SIG-M5 treated with dmso at 0.1 percent for 504 hours (cell line): ENCODE data around the gene CGNL1.

Experiments used
- DNase-seq: peaks from one replicate; lab custom pipeline; 2025; ENCODE audit not compliant: unreplicated experiment; lab: John Stamatoyannopoulos, UW

CGNL1 gene

DNA sequence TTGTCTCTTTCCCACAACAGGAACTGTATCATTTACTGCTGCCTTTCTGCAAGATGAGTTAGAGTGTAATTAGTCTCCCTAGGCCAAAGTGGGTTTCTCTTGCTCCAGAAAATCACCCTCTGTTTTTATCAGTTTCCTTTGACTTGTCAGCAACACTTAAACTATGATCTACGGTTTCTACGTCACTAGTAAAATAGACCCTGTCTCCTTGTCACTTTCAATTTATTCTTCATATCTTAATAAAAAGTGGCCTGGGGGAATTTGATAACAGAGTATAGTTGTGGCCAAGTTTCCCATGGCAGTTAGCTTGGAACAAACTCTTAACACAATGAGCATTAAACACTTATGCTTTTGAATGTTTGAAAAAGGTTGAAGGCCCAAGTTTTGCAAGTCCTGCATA, 79.6 kb downstream of the CGNL1 start:
- DNase-seq: no peak

- DNase-seq: no peak
Observed at GRCh38 chr15:57456559-57456958, 80.3 kb downstream of the CGNL1 start.

DNA sequence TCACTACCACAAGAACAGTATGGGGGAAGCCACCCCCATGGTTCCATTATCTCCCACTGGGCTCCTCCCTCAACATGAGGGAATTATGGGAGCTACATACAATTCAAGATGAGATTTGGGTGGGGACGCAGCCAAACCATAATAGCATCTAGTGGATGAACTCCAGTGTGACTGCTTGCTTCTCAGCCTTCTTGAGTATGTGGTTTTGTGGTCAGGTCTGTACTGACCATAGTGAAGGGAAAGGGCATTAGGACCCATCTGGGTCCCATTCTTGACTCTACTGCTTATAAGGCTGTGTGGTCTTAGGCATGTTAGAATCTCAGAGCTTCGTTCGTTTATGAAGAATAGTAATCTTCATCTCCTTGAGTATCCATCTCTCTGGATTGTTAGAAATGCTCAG, 81.4 kb downstream of the CGNL1 start:
- DNase-seq: no peak

GRCh38 chr15:57458356-57458781, 82.1 kb downstream of the CGNL1 start:
- DNase-seq: no peak

GRCh38 chr15:57460208-57460816, 84.0 kb downstream of the CGNL1 start:
- DNase-seq: no peak

DNA sequence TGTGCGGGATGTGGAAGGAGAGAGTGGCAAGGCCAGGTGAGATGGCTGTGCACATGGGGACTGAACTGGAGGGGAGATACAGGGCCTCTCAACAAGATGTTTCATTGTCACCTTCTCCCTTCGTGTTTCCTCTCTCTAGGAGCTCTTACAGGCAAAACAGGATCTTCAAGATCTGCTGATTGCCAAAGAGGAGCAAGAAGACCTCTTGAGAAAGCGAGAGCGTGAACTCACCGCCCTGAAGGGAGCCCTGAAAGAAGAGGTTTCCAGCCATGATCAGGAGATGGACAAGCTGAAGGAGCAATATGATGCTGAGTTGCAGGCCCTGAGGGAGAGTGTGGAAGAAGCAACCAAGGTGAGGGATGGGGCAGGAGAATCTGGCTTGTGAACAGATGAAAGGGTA, 85.2 kb downstream of the CGNL1 start:
- DNase-seq: no peak

DNA sequence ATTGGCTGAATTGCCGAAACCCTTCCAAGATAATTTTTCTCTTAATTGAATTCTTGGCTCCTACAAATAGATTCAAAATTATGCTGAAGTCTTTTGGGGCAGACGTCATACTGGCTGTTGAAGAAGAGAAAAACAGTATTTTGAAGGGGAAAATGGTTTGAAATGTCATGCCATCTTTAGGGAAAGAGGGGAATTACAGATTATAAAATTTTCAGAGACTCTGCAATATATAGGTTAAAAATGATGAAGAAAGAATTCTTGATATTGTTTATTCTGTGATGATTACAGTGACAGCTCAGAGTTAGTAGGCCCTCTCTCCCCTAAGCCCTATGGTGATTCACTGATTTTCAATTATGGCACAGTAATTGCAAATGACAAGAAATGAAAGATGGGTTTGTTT, 86.1 kb downstream of the CGNL1 start:
- DNase-seq: no peak

GRCh38 chr15:57463360-57463759, 87.1 kb downstream of the CGNL1 start:
- DNase-seq: no peak

GRCh38 chr15:57464480-57464879, 88.2 kb downstream of the CGNL1 start:
- no peak for DNase-seq

DNA sequence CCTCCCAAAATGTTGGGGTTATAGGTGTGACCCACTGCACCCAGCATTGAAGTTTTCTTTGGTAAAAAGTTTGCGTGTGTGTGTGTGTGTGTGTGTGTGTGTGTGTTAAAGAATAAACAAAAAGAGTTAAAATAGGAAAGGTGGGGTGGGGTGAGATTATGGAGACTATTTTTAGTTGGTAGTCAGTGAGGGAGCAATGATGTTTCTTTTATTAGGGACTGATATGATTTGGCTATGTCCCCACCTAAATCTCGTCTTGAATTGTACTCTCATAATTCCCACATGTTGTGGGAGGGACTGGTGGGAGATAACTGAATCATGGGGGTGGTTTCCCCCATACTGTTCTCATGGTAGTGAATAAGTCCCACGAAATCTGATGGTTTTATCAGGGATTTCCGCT, 92.2 kb downstream of the CGNL1 start:
- DNase-seq: no peak

GRCh38 chr15:57470543-57470942, 94.2 kb downstream of the CGNL1 start:
- no peak for DNase-seq

DNA sequence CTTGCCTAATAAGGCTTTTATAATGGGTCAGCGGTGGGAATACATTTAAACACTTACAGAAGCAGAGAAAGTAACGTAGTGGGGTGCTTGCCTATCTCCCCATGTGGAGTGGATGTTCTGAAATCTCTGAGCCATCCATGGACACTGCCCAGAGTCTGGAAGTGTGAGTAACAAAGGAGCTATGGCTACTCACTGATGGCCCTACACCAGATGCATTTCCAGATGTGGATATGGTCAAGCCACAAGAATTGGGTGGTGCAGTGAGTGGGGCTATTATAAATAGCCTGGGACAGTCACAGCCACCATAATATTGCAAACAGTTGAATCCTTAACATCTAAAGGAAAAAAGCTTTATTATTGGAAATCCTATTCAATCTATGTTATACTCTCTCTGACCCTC, 96.6 kb downstream of the CGNL1 start:
- no peak for DNase-seq

DNA sequence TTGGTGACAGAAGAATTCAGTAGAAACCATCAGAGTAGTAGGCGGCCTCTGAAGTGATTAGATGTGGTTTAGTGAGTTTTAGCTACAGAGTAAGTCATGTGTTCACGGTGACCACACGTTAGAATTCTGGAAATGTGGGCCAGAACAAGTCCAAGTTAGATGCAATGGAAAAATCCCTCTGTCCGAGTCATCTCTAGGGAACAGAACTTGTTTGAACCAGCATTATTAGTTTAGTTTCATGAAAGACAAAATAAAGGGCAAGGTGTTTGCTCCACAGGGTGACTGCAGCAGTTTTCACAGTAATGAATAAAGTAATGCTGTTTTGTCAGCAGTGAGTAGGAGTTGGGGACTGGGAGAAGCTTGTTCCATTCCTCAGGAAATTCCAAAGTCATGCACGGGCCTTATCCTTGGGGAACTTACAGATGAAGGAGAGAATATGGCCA, 100.2 kb downstream of the CGNL1 start:
- no peak for DNase-seq

GRCh38 chr15:57477736-57478522, 101.6 kb downstream of the CGNL1 start:
- no peak for DNase-seq

DNA sequence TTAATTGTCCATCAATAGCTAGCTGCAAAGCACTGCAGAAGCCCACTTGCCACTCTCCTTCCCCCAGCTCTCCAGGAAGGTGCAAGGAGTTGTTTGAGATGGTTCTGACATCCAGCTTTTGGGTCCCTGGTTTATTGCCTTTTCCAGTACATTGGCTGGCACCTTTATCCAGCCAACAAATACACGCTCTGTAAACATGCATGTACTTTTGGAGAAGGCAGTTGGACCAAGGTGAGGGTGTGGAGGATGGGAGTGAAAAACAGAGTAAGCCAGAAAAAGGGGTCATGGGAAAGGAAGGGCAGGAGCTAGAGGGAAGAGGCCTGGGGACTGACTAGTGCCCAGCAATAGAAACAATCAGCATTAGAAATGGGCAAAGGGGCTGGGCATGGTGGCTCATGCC, 102.7 kb downstream of the CGNL1 start:
- DNase-seq: no peak

DNA sequence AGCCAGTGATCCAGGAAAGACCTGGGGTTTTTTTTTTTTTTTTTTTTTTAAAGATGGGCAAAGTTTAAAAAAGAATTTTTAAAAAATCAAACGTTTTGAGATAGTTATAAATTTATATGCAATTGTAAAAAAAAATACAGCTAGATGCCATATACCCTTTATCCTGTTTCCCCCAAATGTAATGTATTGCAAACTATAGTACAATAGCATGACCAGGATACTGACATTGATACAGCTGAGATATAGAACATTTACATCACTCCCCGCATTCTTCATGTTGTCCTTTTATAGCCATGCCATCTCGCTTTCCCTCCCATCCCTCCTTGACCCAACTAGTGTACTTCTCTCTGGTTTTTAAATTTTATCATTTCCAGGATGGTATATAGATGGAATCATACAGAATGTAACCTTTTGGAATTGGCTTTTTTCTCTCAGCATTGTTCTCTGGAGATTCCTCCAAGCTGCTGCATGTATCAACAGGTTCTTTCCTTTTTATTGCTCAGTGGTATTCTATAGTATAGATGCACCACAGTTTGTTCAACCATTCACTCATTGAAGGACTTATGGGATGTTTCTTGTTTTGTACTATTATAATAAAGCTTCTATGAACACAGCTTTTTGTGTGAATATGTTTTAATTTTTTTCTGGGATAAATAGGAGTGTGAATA, 104.9 kb downstream of the CGNL1 start:
- DNase-seq: no peak

GRCh38 chr15:57485869-57486268, 109.6 kb downstream of the CGNL1 start:
- no peak for DNase-seq

DNA sequence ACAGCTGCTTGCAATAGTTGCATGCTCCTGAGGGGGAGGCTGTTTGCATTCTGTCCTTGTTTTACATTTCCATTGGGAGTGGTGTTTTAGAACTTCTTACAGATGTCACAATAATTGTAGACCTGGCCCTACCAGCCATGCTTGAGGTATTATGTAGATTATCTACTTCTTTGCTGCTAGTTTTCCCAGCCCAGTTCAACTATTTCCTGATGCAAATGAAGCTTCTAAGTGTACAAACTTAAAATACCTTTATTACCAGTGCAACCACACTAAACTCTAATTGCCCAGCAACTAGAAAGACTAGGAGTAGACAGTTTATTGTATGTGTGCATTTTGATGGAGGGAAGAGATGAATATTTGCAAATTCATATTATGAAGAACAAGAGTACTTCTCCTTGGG, 110.5 kb downstream of the CGNL1 start:
- no peak for DNase-seq

DNA sequence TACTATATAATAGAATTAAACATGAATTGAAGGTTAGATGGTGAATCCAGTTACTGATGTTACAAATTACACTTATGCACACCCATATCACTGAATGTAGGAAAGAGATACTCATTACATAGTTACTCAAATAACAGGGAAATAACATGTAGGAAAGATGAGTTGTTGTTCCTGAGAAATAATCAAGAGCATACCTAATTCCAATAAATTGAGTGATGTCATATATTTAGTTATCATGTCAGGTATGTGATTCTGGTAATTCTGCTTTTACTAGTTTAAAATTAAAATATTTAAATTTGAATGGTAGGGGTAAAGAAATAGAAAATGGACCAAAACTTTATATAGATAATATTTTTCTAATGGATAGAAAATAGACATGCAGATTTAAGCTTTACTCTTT, 112.8 kb downstream of the CGNL1 start:
- no peak for DNase-seq

- DNase-seq: no peak
Observed at GRCh38 chr15:57493351-57493750, 117.0 kb downstream of the CGNL1 start.

GRCh38 chr15:57494581-57494980, 118.3 kb downstream of the CGNL1 start:
- no peak for DNase-seq

- no peak for DNase-seq
Observed at GRCh38 chr15:57495041-57495440, 118.7 kb downstream of the CGNL1 start.
